SK-N-SH treated with all-trans-retinoic acid at 6 μM for 48 hours (cell line): ENCODE measurements around the gene RERE.

Experiments
- CREB5 ChIP-seq: fragments of 250-450 bp; sonication (Bioruptor Pico); IDR thresholded peaks from 2 replicates; pipeline ENCODE4 v1.5.1; 2020; ENCODE audit warnings: low read depth, mild to moderate bottlenecking, moderate library complexity
- PATZ1 ChIP-seq: fragments of 250-450 bp; sonication (Bioruptor Pico); IDR thresholded peaks from 2 replicates; pipeline ENCODE4 v1.8.0; 2020; ENCODE audit warnings: mild to moderate bottlenecking, moderate library complexity, borderline replicate concordance
- PPARA ChIP-seq: fragments of 250-450 bp; sonication (Bioruptor Pico); IDR thresholded peaks from 2 replicates; pipeline ENCODE4 v1.5.0; 2020; ENCODE audit warnings: mild to moderate bottlenecking, borderline replicate concordance
- RARB ChIP-seq: fragments of 250-450 bp; sonication (Bioruptor Pico); IDR thresholded peaks from 2 replicates; pipeline ENCODE4 v1.8.0; 2021; ENCODE audit warnings: mild to moderate bottlenecking, moderate library complexity
- TSHZ2 ChIP-seq: fragments of 250-450 bp; sonication (Bioruptor Pico); IDR thresholded peaks from 2 replicates; pipeline ENCODE4 v1.5.0; 2020; ENCODE audit warnings: mild to moderate bottlenecking, moderate library complexity
- ZC3H10 ChIP-seq: fragments of 250-450 bp; sonication (Bioruptor Pico); IDR thresholded peaks from 2 replicates; pipeline ENCODE4 v1.5.1; 2021; ENCODE audit warnings: mild to moderate bottlenecking, moderate library complexity
- ZFP3 ChIP-seq: fragments of 250-450 bp; sonication (Bioruptor Pico); IDR thresholded peaks from 2 replicates; pipeline ENCODE4 v1.5.0; 2020; ENCODE audit warnings: mild to moderate bottlenecking, moderate library complexity
- ZFP30 ChIP-seq: fragments of 450-650 bp; formaldehyde crosslinking; IDR thresholded peaks from 2 replicates; pipeline ENCODE4 v1.5.0; 2022; ENCODE audit warnings: mild to moderate bottlenecking, moderate library complexity

- no peak for TF ChIP-seq PATZ1
- no peak for TF ChIP-seq ZFP30 (CRISPR knock-in tag)
- no peak for TF ChIP-seq CREB5
- no peak for TF ChIP-seq ZFP3 (CRISPR knock-in tag)
- TF ChIP-seq ZC3H10 (CRISPR knock-in tag): no peak
- TF ChIP-seq PPARA (CRISPR knock-in tag): no peak
- no peak for TF ChIP-seq TSHZ2 (CRISPR knock-in tag)
- TF ChIP-seq RARB: no peak
Measured at GRCh38 chr1:8345621-8346415, 471.6 kb downstream of the RERE start.
